ENCODE data around the gene LRRC2.
"Not testable (repeated sequence)": the region's sequence is repeated elsewhere in the genome, so short reads cannot be mapped to it uniquely, and the experiment has no call there.

LRRC2 gene

DNA sequence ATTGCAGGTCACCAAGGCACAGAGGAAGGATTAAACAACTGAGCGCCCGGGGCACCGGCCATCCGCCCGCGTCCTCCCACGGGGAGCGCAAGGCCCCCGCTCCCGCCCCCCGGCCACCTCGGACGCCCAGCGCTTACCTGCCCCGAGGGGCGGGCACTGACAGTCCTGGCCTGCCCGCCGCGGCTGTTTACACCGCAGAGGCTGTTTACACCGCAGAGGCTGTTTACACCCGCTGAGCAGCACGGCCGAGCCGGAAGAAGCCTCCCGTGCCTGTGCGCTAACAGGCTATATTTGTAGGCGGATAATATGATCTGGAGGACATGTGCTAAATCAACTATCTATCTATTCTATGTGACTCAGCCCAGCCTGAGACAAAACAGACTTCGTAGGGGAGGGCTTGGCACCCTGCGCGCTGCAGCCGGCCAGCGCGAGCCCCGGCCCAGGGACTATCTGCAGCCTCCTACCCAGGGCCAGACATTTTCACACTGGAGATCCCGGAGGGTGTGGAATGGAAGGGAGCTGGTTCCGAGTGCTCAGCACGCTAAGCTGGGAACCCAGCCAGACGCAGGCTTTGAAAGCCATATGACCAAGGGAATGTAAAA is at the start of gene LRRC2:
Gene LRRC2 (minus strand): TSS at position 263 of the 602 bp plus-strand sequence. CDS start 14,711 bp downstream, outside the sequence.
- no peak for DNase-seq

DNA sequence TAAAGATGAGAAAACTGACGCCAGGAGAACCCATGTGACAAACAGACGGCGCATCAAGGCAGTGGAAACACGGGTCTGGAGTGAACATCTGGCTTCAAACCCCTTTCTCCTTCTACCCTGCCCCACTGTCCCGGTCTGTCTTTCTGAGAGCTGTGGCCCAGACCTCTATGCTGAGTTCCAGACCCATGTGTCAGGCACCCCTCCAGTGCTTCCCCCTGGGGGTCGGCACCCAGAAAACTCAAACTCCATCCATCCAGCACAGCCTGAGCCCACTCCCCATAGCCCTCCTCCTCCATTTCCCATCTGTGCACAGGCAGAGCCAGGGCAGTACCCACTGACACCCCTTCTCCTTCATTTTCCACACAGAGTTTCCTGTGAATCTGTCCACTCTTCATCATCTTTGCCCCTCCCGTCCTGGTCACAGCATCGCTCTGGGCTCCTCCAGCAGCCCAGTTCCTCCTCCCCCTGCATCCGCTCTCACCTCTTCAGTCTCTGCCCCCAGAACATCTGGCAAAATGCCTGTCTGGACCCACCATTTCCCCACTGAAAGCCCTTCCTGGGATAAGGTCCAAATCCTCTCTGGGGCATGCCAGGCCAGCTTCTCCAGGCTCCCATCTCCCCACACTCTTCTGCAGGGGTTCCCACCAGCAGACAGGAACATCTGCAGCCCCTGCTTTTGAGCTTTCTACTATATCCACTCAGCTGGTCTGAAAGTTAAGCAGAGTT is 49.1 kb upstream of the LRRC2 start:
- DNase-seq, result no peak

- no peak for DNase-seq
These were observed 48.3 kb upstream of the LRRC2 start for GRCh38 chr3:46614431-46614830.

GRCh38 chr3:46613313-46614005 is 47.4 kb upstream of the LRRC2 start:
- no peak for DNase-seq

DNA sequence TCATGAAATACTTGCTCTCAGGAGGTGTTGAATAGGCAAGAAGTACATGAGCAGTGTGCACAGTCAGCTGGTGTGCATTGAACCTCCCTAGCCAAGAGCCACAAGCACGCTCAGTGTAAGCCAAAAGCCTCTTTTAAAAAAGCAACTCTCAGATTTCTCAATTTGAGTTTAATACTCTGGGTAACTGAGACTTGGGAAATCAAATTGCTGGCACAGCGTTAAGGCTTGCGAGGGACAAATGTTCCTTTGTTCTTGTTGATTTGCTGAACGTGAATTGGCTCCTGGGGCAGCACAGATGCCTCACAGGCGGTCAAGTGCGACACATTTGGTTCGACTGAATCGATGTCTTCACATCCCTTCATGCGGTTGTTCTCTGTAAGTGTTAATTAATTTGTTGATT is 46.2 kb upstream of the LRRC2 start, which contains the start of gene FAM240A:
Gene FAM240A (plus strand): TSS at position 202 of the 400 bp plus-strand sequence. CDS start 159 bp downstream, at position 361.
- no peak for DNase-seq

DNA sequence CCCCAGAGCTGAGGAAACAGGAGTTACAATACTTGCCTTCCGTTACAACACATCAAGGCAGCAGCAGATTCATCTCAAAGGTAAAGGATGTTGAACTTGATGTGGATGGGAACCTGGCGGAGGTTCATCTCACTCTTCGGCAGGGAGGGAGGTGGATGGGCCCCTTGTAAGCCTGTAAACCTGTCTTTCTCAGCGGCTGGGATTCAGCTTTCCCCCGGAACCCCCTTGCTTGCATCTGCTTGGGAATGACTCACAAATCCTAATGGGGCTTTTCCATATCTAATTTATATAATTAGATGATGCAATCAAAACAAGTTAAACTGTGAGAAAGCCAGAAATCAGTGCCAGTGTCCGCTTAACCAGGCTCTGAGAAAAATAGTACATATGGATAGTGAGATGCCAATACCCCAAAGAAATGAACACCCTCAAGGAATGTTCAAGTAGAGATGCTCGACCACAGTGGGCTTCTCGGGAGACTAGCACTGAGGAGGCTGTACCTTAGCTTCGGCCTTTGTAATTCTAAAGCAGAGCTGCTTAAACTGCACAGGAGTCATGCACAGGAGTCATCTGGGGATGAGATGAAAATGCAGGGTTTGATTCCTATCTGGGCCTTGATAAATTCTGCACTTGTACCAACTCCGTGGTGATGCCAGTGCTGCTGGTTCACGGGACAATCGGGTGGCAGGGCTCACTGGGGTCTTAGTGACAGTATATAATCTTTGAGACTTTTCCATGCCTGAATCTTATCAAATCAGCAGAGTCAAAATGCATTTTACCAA is 44.0 kb upstream of the LRRC2 start:
- DNase-seq, result no peak

GRCh38 chr3:46609212-46609721 is 43.2 kb upstream of the LRRC2 start:
- DNase-seq, result no peak

- no peak for DNase-seq
These were observed 41.5 kb upstream of the LRRC2 start for GRCh38 chr3:46607603-46608028.

DNA sequence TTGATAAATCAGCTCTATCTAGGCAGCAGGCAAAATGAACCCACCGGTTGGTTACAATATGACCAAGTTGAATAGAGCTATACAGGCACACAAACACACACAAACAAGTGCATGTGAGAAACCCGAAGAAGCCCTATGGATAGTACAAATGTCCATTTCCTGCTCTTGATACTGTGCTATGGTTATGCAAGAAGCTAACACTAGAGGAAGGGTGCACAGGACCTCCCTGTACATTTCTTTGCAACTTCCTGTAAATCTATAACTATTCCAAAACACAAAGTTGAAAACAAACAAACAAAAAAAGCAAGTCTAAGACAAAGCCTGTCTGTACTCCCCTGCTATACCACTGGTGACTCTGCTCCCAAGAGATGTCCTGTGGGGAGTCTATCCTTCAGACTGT is 38.0 kb upstream of the LRRC2 start:
- DNase-seq, result no peak

GRCh38 chr3:46603446-46604046 is 37.4 kb upstream of the LRRC2 start:
- DNase-seq, result no peak

- no peak for DNase-seq
These were observed 33.5 kb upstream of the LRRC2 start for GRCh38 chr3:46599590-46599989.

DNA sequence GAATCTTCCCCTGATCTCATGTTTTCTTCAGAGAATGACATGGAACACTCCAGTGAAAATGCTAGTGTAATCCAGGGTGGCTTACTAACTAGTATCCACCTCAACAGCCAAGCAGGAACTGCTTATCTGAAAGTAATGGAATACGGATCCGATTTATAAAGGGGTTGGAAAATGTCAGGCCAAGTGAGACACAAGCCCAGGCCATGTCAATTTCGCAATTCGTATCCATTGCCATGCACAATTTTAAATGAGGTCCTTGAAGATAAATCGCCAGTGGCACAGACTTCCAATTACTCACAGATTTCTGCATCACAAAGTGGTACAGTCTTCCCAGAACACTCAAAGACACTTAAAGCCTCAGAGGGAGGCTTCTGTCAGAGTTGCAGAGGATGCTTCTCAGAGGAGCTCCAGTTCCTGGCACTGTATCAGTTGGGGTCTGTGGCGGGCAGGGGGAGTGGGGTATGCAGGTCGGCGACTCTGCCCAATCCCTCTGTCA is 29.8 kb upstream of the LRRC2 start:
- no peak for DNase-seq

- no peak for DNase-seq
These were observed 28.6 kb upstream of the LRRC2 start for GRCh38 chr3:46594723-46595122.

- no peak for DNase-seq
These were observed 27.9 kb upstream of the LRRC2 start for GRCh38 chr3:46593979-46594378.

DNA sequence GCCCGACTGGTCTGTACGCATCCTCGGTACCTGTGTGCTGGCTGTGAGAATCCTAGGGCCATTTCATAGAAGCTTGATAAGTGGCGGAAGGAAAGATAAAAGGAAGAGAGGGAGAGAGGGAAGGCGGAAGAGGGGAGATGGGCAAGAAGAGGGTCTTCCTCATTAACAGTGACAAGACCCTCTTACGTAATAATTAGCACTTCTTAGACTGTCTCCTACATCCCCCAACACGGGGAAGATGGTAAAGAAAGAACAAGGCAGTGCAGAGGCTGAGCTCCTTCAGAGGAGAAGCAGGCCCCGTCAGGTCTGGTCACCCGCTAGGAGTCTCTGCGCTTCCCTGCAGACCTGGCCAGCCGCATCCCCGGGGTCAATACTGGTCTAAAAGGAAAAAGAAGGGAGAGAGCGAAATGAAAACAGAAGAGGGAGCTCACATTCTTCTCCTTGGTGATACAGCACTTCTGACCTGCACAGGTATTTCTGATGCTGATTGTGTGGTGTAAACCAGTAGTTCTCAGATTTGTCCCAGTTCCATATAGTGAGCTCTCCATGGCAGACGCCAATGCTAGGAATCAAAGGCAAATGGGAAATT is 27.3 kb upstream of the LRRC2 start:
- no peak for DNase-seq

DNA sequence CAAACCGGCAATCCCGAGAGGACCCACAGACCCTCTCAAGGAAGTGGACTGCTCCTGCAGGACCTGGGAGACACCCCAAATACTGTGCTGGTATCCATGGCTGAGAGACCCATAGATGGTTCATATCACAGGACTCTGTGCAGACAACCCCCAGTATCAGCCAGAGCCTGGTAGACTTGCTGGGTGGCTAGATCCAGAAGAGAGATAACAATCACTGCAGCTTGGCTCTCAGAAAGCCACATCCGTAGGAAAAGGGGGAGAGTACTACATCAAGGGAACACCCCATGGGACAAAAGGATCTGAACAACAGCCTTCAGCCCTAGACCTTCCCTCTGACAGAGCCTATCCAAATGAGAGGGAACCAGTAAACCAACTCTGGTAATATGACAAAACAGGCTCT is 21.2 kb upstream of the LRRC2 start:
- not testable (repeated sequence) for DNase-seq

DNA sequence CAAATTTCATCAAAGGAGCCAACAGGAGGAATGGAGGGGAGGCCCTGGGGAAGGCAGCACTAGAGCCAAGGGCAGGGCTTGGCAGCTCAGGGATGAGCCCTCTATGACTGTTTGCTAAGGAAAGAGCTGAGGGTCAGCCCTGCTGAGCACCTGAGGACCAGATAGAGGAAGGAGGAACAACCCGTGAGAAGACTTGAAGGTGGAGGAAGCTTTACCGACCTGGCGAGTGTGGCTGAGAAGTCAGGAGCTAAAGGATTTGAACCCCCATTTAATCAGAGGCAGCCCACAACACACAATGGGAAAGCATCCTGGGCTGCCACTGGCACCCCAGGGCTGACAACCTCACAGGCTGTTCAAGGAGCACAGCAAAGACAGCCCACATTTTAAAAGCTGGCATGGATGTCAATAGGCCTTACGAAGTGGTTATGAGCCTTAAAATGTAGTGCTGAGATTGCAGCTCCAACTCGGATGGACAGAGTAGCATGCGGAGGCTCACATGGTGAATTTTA is 20.7 kb upstream of the LRRC2 start:
- no peak for DNase-seq

- DNase-seq, result no peak
These were observed 19.9 kb upstream of the LRRC2 start for GRCh38 chr3:46585799-46586693.

GRCh38 chr3:46584598-46585467 is 18.7 kb upstream of the LRRC2 start:
- no peak for DNase-seq

DNA sequence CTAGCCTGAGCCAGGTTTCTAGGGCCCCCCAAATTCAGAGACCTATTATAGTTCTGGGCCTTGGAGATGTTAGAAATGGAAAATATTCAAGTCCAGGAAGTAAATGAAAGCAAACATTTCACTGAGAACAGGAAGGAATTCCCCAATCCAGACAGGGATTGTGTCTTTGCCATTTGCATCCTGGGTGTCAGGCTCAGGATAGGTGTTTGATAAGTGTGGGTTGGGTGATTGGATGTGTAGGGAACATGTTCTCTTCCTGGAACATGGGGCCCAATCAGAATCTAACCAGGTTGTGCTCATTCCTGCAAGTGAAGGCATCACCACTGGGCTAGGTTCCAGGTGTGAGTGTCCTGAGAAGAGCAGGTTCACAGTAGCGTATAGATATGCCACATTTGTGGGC is 14.6 kb upstream of the LRRC2 start:
- DNase-seq, result no peak

Data from NCI-H1092 (cell line).